Measurements from ENCODE around the gene MICAL2. TPM values are rescaled to one million over a fixed set of nuclear protein-coding genes. Genes with fewer than 3 reads are reported as not detected.

Gene MICAL2
- total and polyA plus RNA-seq, 2 of the 13 experiments (the other 11 are each of a cell fraction or from before 2014, with no cell fraction given): 0.78 to 1.1 TPM

GRCh38 chr11:12220305-12220704 is 109.9 kb downstream of the MICAL2 start (continued):
- TF ChIP-seq ZNF609 (CRISPR knock-in tag; IDR thresholded peaks at IDR 0.05; ENCODE audit: borderline replicate concordance) (no peak), RXRB (CRISPR knock-in tag; IDR thresholded peaks at IDR 0.05; ENCODE audit: borderline replicate concordance) (no peak), ZBTB40 (IDR thresholded peaks at IDR 0.05) (no peak), ZBTB40 (CRISPR knock-in tag; IDR thresholded peaks at IDR 0.05) (no peak), ADNP (CRISPR knock-in tag; IDR thresholded peaks at IDR 0.05) (no peak)
- TF ChIP-seq, protein P1, sequence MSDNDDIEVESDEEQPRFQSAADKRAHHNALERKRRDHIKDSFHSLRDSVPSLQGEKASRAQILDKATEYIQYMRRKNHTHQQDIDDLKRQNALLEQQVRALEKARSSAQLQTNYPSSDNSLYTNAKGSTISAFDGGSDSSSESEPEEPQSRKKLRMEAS (IDR thresholded peaks at IDR 0.05): no peak
